LNCaP clone FGC (cell line): ENCODE measurements around the gene GSTM5.

Experiments
- DNase-seq: peaks from one replicate; pipeline ENCODE4 v3.0.0-alpha.2; 2011; ENCODE audit warnings: low read depth
- H3K4me3 ChIP-seq: 2 replicates; pipeline ENCODE4 v1.5.1; 2011; ENCODE audit warnings: mild to moderate bottlenecking, low read depth, low read length, control low read depth
- TF ChIP-seq, protein P1 (sequence below): IDR thresholded peaks from 2 replicates; pipeline ENCODE4 v1.5.1; 2012; ENCODE audit warnings: mild to moderate bottlenecking; ENCODE audit not compliant: control insufficient read depth, insufficient read depth; ENCODE audit errors: extremely low read depth

The GSTM5 gene

DNA sequence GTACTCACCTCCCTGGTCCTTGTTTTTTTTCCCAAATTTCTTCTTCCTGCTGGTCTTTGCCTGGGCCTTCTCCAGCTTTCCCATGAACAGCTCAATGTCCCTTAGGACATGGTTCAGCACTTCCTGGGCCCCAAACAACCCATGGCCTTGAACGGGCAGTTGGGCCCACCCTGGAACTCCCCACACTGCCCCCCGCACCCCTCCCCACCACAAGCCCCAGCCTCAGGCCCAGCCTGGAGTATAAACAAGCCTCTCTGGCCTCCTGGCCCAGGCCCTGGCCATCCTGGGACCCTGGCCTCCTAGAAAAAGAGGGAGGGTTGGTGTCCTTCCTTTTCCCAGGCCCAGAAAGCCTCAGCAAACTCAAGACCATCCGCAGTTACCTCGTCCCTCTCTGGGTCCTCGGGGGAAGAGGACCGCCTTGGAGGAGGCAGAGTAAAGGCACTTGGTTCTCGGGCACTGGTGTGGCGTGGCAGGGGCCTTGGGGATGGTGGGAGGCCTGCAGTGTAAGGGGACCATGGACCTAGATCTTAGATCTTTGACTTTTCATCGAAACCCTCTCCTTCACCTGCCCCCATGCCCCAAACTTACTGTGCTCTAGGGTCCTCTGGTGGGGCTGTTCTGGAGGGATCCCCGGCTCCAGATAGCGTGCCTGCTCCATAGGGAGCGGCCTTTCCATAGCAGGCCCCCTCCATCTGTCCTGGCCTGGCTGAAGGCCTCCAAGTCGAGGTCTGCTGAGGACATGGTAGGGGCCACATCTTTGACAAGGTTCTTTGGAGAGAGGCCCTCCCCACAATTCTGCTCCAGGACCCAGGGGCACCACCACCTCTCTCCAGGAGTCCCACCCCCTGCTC, 46.1 kb downstream of the GSTM5 start:
- TF ChIP-seq, protein P1, sequence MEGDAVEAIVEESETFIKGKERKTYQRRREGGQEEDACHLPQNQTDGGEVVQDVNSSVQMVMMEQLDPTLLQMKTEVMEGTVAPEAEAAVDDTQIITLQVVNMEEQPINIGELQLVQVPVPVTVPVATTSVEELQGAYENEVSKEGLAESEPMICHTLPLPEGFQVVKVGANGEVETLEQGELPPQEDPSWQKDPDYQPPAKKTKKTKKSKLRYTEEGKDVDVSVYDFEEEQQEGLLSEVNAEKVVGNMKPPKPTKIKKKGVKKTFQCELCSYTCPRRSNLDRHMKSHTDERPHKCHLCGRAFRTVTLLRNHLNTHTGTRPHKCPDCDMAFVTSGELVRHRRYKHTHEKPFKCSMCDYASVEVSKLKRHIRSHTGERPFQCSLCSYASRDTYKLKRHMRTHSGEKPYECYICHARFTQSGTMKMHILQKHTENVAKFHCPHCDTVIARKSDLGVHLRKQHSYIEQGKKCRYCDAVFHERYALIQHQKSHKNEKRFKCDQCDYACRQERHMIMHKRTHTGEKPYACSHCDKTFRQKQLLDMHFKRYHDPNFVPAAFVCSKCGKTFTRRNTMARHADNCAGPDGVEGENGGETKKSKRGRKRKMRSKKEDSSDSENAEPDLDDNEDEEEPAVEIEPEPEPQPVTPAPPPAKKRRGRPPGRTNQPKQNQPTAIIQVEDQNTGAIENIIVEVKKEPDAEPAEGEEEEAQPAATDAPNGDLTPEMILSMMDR = no peak
- H3K4me3 ChIP-seq = no peak overlapping the region
- no peak for DNase-seq

DNA sequence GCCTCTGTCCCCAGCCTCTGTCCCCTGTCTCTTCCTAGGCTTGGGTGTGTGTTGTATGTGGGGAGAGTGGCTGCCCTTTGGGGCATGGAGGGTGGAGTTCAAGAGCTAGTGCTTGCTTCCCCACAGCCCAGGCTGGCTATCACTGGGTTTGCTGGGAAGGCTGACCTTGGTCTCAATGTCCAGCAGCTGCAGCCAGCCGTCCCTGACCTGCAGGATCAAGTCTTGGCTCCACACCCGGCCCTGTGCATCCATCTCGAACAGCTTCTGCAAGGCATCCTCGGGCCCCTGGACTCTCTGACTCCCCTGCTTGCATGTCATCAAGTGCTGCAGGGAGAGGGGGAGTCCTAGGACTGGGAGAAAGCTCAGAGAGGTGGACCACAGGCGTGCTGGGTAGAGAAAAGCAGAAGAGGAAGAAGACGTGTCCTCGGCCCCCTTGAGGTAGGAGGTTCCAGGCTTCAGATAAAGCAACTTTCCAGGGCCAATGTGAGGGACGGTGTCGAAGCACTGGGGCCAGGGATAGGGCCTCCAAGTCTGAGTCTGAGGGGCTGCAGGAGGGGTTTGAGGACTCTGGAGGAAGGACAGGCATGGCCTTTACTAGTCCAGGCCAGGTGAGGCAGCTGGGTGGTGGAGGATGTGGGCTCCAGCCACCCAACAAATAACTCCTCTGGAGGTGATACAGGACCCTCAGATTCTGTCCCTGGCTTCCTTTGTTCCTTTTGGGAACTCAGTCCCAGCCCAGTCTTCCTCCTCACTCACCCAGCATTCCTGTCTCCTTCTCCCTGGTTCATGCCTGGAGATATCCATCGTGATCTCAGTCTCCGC, 47.7 kb downstream of the GSTM5 start:
- no peak overlapping the region for H3K4me3 ChIP-seq
- no peak for DNase-seq
- TF ChIP-seq, protein P1 = no peak

DNA sequence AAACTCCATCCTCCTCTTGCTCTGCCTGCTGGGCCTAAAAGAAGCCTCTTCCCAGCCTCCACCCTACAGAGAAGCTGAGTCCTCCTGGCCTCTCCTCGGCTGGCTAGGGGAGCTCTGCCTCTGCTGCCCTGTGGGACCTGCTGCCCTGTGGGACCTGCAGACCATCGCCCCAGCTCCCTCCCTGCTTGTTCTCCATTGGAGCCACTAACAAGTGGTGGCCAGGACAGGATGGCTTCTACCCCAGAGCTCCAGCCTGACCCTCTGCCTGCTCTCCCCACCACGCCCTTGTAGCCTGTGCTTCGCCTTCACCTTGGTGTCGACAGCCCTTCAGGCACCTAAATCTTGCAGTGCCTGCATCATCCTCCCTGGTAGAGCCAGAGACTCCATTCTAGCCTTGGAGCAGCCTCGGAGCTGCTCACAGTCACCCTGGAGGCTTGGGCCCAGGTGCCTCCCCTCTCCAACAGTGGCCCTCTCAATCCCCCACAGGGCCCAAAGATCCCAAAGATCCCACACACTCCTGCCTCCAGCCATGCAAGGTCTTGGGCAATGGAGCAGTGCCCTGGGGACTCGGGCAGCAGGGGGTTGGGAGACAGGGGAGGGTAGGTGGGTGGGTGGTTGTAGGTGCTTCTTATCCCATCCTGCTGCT, 48.7 kb downstream of the GSTM5 start:
- TF ChIP-seq, protein P1 = no peak
- no peak for DNase-seq
- H3K4me3 ChIP-seq = no peak overlapping the region

DNA sequence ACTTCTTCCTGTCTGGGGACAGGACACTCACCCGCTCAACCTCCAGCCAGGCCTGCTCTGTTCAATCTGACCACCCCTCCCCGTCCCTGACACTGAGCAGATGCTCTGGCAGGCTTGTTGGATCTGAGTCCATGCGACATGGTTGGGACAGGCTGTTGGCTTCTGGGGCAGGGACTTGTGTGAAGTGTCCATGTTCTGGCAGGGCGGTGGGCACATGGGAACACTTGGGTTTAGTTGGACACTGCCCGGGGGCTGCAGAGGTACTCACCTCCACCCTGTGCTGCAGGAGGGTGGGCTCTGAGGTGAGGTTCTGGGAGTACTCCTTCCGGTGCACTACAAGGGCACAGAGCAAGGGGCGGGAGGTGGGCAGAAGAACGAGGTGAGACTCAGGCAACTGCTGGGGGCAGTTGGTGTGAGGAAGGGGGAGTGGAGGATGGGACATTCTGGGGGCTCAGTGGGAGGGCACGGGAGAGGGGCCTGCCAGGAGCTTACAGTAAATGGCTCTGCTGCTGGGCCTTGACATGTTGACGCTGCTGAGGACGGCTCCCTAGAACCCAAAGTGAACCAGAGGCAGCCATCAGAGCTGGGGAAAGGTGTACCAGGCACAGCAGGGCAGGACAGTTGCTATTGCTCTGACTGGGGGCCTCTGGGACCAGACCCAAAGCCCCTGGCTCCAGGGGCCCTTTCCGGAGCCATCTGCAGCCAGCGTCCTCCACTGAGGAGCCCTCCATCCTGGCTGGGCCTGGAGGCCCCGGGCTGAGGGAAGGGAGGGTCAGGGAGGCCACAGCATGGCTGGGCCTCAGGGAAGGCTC, 49.4 kb downstream of the GSTM5 start:
- TF ChIP-seq, protein P1 = no peak
- DNase-seq = no peak
- H3K4me3 ChIP-seq = no peak overlapping the region

DNA sequence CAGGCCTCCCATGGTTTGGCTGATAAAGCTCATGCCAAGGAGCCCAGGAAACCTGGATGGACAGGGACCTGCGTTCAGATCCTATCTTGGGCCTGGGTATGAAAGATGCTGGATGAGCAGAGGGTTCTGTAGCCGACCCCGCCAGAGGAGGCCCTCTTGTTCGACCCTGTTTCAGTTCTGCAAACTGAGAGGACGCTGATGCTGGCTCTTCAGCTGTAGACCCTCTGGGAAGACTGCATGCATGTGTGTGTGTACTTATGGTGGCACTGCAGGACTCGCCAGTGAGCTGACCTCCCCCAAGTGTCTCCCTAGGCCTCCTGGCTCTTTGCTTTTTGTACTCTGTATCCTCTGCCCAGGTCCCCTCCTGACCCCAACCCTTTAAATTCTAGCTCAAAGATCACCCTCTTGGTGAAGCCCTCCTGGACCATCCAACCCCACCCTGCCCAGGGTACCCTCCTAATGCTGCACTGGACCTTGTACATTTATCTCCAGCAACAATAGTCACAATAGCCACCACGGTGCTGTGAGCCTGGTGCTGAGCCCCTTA, 50.1 kb downstream of the GSTM5 start:
- TF ChIP-seq, protein P1 = no peak
- DNase-seq = no peak
- H3K4me3 ChIP-seq = no peak overlapping the region

DNA sequence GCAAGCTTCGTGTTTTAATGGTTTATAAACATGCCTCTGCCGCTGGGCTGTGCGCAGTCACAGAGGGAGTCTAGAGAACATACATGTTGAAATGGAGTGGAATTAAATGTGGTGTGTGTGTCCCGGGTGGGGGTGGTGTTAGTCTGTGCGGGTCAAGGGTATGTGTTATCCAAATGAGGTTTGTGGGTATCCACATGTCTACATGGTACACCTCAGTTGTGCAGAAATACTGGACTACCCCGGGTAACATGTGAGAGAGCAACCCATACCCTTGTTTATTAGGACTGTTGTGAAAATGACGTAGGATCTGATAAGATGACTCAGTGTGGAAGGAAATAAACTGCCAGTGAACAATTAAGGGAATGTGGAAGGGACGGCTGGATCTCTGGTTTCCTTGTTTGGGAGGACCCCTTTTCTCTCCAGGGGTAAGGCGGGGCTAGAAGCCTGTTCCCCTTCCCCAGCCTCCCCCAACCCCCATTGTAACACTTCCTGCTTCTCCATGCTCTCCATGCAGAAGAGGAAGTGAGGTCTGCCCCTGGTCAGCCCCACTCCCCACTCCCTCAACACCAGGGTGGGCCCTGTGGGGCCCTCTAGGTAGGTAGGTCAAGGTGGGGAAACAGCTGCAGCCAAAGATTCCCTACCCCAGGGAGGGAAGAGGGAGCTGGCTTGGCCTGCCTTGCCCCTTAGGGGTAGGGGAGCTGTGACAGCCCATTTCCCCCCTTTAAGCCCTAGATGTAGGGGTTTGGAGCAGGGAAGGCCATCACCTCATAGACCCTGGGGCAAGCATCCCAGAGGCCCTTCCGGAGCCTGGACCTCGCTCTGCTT, 51.0 kb downstream of the GSTM5 start:
- no peak for DNase-seq
- no peak overlapping the region for H3K4me3 ChIP-seq
- TF ChIP-seq, protein P1 = no peak
